ENCODE data around the gene AKIRIN1. TPM values are rescaled to one million over a fixed set of nuclear protein-coding genes. Genes with fewer than 3 reads are reported as not detected.
A peak's percentile ranks its signal among the peaks of the same experiment; 100 is the strongest.

AKIRIN1 gene
- total RNA-seq, 4 donors from 2014 or later = 28.2 to 46.0 (median 34.2) TPM

DNA sequence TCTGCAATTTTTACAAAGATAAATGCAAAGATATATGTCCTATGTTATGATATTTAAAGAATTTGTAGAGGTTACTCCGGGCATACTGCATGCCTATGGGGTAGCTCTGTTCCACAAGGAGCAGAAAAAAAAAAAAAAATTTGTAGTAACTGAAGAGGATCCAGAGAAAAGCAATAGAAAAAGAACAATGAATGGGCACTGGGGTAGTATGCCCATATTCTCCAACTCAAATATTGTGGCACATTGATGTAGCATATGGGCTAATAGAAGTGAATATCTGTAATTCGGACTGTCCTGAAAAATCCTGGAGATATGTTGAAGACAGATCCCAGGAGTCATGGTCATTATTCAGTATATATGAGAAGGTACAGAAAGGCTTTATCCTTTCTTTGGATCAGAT lies 1.1 kb upstream of the AKIRIN1 start:
- H3K9me3 ChIP-seq = no peaks in the 10 kb centered on the region
- DNase-seq (no peak), ATAC-seq (no peak)
- H3K36me3 ChIP-seq = no peaks in the 10 kb centered on the region
- no peaks in the 10 kb centered on the region for H3K27me3 ChIP-seq
- TF ChIP-seq, protein P1, sequence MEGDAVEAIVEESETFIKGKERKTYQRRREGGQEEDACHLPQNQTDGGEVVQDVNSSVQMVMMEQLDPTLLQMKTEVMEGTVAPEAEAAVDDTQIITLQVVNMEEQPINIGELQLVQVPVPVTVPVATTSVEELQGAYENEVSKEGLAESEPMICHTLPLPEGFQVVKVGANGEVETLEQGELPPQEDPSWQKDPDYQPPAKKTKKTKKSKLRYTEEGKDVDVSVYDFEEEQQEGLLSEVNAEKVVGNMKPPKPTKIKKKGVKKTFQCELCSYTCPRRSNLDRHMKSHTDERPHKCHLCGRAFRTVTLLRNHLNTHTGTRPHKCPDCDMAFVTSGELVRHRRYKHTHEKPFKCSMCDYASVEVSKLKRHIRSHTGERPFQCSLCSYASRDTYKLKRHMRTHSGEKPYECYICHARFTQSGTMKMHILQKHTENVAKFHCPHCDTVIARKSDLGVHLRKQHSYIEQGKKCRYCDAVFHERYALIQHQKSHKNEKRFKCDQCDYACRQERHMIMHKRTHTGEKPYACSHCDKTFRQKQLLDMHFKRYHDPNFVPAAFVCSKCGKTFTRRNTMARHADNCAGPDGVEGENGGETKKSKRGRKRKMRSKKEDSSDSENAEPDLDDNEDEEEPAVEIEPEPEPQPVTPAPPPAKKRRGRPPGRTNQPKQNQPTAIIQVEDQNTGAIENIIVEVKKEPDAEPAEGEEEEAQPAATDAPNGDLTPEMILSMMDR (IDR thresholded peaks at IDR 0.05 in 4 of 5, conservative IDR thresholded peaks at IDR 0.05 in 1 of 5) = no peak
- TF ChIP-seq POLR2A (IDR thresholded peaks at IDR 0.05) = no peak
- H3K27ac ChIP-seq = peak overlapping the region; percentile 91 to 98 (median 92)
- H3K4me1 ChIP-seq = peaks cover 18 to 21% of the 10 kb centered on the region in 2 donors
- intact Hi-C loops (cut with DNase I; ENCODE audit: low total_unique reads) = loop anchor here (2.0 kb wide), 1 partner anchor 117 kb away; the partner anchor contains the start of gene MYCBP
- peak overlapping the region in 1 of 4 donors; percentile 84 for H3K4me3 ChIP-seq
- in situ Hi-C loops (cut with MboI; ENCODE audit: low sequenced_read_pairs in 4 of 4) = loop anchor here in 1 of 4 donors (10.0 kb wide), 2 partner anchors 95 to 125 kb away; no protein-coding TSS in a partner anchor

DNA sequence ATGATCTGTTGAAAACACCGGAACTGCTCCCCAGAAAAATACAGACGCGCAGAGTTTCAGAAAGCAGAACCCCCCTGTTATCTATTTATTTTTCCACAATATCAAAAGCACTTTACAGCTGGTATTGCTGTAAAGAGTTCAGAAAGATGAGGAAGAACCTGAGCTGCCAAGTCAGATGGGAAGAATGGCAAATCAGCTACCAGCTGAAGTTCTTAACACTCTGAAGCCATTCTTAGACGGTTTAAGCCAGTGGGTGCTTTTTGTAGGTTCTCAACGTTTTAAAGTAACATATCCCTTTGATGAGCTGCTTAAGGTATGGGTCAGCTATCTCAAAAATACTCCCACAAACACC lies 714 bp upstream of the AKIRIN1 start:
- intact Hi-C loops (cut with DNase I; ENCODE audit: low total_unique reads) (loop anchor here (2.0 kb wide), 1 partner anchor 118 kb away; the partner anchor contains the start of gene MYCBP), in situ Hi-C loops (cut with MboI; ENCODE audit: low sequenced_read_pairs in 4 of 4) (loop anchor here in 1 of 4 donors (10.0 kb wide), 2 partner anchors 94 to 126 kb away; no protein-coding TSS in a partner anchor)
- TF ChIP-seq, protein P1 (IDR thresholded peaks at IDR 0.05 in 4 of 5, conservative IDR thresholded peaks at IDR 0.05 in 1 of 5) = no peak
- no peak for TF ChIP-seq POLR2A (IDR thresholded peaks at IDR 0.05)
- DNase-seq (no peak), ATAC-seq (peak; percentile 10 to 28)
- peak overlapping the region; percentile 74 to 98 (median 91) for H3K4me3 ChIP-seq
- no peaks in the 10 kb centered on the region for H3K36me3 ChIP-seq
- H3K27ac ChIP-seq = peak overlapping the region; percentile 91 to 98 (median 92)
- peaks cover 18 to 21% of the 10 kb centered on the region in 2 donors for H3K4me1 ChIP-seq
- no peaks in the 10 kb centered on the region for H3K27me3 ChIP-seq
- H3K9me3 ChIP-seq = no peaks in the 10 kb centered on the region

DNA sequence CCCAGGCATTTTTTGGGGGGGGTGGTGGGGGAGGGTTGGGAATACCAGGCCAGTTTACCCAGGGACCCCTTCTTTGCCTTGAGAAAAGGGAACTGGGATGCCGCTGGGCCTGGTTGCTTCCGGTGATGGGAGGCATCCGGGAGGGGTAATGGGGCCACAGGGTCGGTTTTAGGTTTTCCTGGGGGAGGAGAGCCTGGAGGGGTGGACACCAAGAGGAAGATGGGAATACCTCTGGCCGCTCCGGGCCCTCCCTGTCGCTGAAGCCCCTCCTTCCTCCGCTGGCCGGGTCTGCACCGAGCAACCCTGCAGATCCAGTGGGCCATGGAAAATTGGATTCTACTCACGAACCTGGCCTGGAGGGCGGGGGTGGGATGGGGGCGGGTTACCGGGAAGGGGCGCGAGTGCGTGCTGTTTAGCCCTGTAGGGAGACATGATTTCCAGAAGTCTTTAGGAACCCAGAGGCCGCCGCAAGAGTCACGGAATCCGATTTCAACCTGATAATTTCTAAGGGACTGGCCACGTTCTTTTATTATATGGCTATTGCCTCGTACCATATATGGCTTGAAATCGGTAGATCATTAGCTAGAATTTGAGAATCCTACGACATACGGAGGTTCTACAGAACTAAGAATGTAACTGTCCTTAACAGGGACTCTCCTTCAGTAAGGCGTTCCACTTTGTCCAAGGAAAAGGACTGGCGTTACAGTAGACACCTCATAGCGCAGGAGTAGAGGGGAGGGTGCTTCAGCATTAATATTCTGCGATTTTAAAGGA lies 749 bp downstream of the AKIRIN1 start:
- Histone ChIP-seq H3K27me3 (no peaks in the 10 kb centered on the region), H3K4me1 (peaks cover 24 to 29% of the 10 kb centered on the region in 2 donors), H3K27ac (peak overlapping the region; percentile 91 to 98 (median 92)), H3K9me3 (no peaks in the 10 kb centered on the region), H3K36me3 (no peaks in the 10 kb centered on the region), H3K4me3 (peak overlapping the region; percentile 74 to 98 (median 91))
- intact Hi-C loops (cut with DNase I; ENCODE audit: low total_unique reads) = loop anchor here (1.0 to 2.0 kb wide), 3 partner anchors 34 to 133 kb away; partner anchors contain the start of genes MYCBP, NDUFS5 and RRAGC
- no peak for TF ChIP-seq POLR2A (IDR thresholded peaks at IDR 0.05)
- TF ChIP-seq, protein P1 (IDR thresholded peaks at IDR 0.05 in 4 of 5, conservative IDR thresholded peaks at IDR 0.05 in 1 of 5) = no peak
- DNase-seq (peak; percentile 3 to 22), ATAC-seq (peak; percentile 7 to 17)
- in situ Hi-C loops (cut with MboI; ENCODE audit: low sequenced_read_pairs in 4 of 4) = loop anchor here in 1 of 4 donors (10.0 kb wide), 2 partner anchors 93 to 127 kb away; no protein-coding TSS in a partner anchor

GRCh38 chr1:38992412-38993111 lies 1.5 kb downstream of the AKIRIN1 start:
- H3K4me1 ChIP-seq = peaks cover 31 to 36% of the 10 kb centered on the region in 2 donors
- in situ Hi-C loops (cut with MboI; ENCODE audit: low sequenced_read_pairs in 4 of 4) (loop anchor here in 1 of 4 donors (10.0 kb wide), 2 partner anchors 92 to 128 kb away; no protein-coding TSS in a partner anchor), intact Hi-C loops (cut with DNase I; ENCODE audit: low total_unique reads) (no loop called here)
- ATAC-seq (no peak), DNase-seq (no peak)
- TF ChIP-seq, protein P1 (IDR thresholded peaks at IDR 0.05 in 4 of 5, conservative IDR thresholded peaks at IDR 0.05 in 1 of 5) = no peak
- TF ChIP-seq POLR2A (IDR thresholded peaks at IDR 0.05) = no peak
- no peaks in the 10 kb centered on the region for H3K27me3 ChIP-seq
- no peaks in the 10 kb centered on the region for H3K9me3 ChIP-seq
- peak overlapping the region; percentile 74 to 98 (median 91) for H3K4me3 ChIP-seq
- peak overlapping the region; percentile 91 to 98 (median 92) for H3K27ac ChIP-seq
- H3K36me3 ChIP-seq = no peaks in the 10 kb centered on the region

Data from gastrocnemius medialis (tissue), 4 donors.